Spleen (tissue), 7 donors: ENCODE measurements around the gene PIGV.

ENCODE experiments used
- POLR2AphosphoS5 ChIP-seq, 3 donors: sonication (generic); formaldehyde crosslinking; IDR thresholded peaks; one replicate each; pipeline ENCODE4 v1.5.1; 2017; ENCODE audit warnings: antibody characterized with exemption in 3 of 3
- TF ChIP-seq, protein P1 (sequence below), 11 experiments: fragments of 200-600 bp in 7 of 11; fragments of 450-650 bp in 4 of 11; sonication (generic) in 4 of 11; IDR thresholded peaks in 8 of 11; conservative IDR thresholded peaks in 3 of 11; 1 replicate in 7 of 11; 2 replicates in 4 of 11; pipeline versions ENCODE4 v1.4.0 to v1.8.0; 2016 to 2021; ENCODE audit warnings: antibody characterized with exemption in 11 of 11, inconsistent platforms in 4 of 11, mild to moderate bottlenecking in 1 of 11
- donor health status: DM: no; HTN: no; CAD: no; lungs with moderate emphysema.
- donor health status: DM: no; HTN: no; CAD: no.
- donor health status: DM: no; HTN: no; CAD: no.

DNA sequence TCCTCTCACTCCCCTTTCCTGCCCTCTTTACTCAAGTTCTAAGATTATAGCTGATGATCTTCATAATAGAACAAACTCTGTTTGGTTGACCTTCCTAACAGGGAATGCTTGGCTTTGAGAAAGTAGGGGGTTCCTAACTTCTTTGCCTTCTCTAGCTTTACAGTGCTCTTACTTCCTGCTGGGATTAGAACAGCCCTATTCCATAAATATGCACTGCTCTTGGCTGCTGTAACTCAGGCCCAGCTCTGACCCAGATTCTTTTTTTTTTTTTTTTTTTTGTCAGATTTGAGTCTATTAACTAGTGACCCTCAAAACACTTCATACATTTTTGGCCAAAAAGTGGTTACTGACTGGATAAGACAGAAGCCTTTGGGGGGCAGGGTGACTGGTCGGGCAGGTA lies 39.4 kb upstream of the PIGV start:
- TF ChIP-seq, protein P1, sequence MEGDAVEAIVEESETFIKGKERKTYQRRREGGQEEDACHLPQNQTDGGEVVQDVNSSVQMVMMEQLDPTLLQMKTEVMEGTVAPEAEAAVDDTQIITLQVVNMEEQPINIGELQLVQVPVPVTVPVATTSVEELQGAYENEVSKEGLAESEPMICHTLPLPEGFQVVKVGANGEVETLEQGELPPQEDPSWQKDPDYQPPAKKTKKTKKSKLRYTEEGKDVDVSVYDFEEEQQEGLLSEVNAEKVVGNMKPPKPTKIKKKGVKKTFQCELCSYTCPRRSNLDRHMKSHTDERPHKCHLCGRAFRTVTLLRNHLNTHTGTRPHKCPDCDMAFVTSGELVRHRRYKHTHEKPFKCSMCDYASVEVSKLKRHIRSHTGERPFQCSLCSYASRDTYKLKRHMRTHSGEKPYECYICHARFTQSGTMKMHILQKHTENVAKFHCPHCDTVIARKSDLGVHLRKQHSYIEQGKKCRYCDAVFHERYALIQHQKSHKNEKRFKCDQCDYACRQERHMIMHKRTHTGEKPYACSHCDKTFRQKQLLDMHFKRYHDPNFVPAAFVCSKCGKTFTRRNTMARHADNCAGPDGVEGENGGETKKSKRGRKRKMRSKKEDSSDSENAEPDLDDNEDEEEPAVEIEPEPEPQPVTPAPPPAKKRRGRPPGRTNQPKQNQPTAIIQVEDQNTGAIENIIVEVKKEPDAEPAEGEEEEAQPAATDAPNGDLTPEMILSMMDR (IDR thresholded peaks at IDR 0.05 in 8 of 11, conservative IDR thresholded peaks at IDR 0.05 in 3 of 11) = no peak
- no peak for TF ChIP-seq POLR2AphosphoS5 (IDR thresholded peaks at IDR 0.05)
